C4-2B (cell line): ENCODE results near the gene TMEM131L.

Source experiments
- CTCF ChIP-seq: fragments of 450-650 bp; conservative IDR thresholded peaks from 2 replicates; pipeline ENCODE4 v1.5.1; 2017; ENCODE audit warnings: mild to moderate bottlenecking
- ZFX ChIP-seq: fragments of 450-650 bp; IDR thresholded peaks from 2 replicates; pipeline ENCODE4 v1.6.1; 2017

GRCh38 chr4:153637201-153637600 is 171.0 kb downstream of the TMEM131L start:
- TF ChIP-seq CTCF (no peak), ZFX (no peak)
